ENCODE measurements around the gene RAB40C.

Gene RAB40C

DNA sequence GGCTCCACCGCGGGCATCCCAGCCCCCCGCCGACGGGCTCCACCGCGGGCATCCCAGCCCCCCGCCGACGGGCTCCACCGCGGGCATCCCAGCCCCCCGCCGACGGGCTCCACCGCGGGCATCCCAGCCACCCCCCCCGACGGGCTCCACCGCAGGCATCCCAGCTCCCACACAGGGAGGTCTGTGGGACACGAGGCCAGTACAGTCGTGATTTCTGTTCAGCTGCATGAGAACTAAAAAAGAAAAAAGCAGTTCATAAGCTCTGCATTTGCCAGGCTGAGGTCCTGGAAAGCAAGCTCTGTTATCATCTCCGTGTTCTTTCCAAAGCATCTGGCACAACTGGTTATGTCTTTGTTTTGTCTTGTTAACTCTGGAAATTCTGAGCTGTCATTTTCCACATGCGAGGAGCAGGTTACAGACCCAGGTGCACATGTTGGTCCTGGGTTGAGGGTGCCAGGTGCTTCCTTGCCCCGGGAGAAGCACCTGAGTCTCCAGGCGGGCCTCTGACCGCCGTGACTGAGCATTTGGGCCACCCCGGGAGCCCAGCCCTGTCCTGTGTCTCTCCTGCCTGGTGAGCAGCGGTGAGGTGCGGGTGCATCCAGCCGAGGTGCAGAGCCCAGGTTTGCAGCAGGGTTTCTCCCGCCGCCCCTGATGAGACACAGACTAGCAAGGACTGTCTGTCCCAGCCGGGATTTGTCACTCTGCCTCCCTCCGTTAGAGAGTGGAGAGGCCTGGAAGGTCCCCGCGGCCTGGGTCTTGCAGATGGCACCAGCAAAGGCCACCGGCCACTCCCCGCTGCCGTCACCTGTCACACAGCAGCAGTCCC, 31.0 kb downstream of the RAB40C start:
- no peaks in the 10 kb centered on the region for H3K36me3 ChIP-seq (ENCODE audit: insufficient read depth, low read length)
- H3K79me2 ChIP-seq (ENCODE audit: control insufficient read depth, insufficient read depth, low read length, unreplicated experiment): no peaks in the 10 kb centered on the region
- no peak overlapping the region for H3K4me3 ChIP-seq (ENCODE audit: low read depth, low read length)
- no peak overlapping the region for H3K27ac ChIP-seq (ENCODE audit: low read depth, low read length)
- H2AFZ ChIP-seq (ENCODE audit: low read length, unreplicated experiment): no peak overlapping the region
- H3K27me3 ChIP-seq (ENCODE audit: insufficient read depth, low read length): no peaks in the 10 kb centered on the region
- no peaks in the 10 kb centered on the region for H3K4me1 ChIP-seq (ENCODE audit: control insufficient read depth, insufficient read depth, low read length, unreplicated experiment)

DNA sequence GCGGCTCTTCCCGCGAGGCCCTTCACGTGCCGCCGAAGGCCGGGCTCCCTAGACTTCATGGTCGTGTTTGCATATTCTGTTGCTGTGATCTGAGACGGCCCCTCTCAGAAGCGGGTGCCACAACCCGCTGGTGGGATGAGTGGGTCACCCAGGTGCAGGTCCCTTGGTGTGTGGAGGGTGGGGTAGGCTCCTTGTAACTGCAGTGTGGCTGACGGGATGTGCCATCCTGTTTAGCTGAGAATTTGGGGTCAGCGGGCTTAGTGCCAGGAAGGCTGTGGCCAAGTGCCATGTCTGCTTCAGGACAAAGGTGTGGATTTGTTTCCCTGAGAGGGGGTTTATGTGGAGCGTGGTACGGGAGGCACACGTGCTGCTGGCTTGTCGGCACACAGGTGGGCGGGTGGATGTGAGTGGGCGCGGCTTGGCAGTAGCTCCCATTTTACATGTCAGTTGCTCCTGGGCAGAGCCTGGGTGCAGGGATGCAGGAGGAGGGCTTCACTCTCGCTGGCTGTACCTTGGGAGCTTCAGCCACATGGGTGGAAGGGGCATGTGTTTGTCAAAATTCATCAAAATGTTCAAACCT, 31.8 kb downstream of the RAB40C start:
- Histone ChIP-seq H2AFZ (ENCODE audit: low read length, unreplicated experiment) (no peak overlapping the region), H3K4me1 (ENCODE audit: control insufficient read depth, insufficient read depth, low read length, unreplicated experiment) (peaks cover 7% of the 10 kb centered on the region)

DNA sequence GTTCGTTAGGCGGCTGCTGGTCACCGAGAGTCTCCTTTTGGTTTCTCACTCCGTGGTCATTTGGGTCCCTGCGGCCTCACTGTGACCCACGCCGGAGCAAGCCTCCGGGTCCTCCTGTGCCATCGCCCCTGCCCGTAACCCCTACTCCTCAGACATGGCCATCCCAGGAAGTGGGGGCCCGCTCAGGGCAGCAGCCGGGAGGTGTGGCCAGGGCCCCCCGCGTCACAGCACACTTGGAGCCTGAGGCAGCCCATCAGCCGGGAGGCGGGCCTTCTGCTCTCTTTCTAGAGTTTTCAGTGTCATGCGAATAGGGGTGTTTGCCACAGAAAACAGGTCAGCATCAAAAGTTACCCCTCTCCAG, 33.0 kb downstream of the RAB40C start:
- H3K4me1 ChIP-seq (ENCODE audit: control insufficient read depth, insufficient read depth, low read length, unreplicated experiment): peaks cover 17% of the 10 kb centered on the region

More for the DNA sequence above, 31.8 kb downstream of the RAB40C start:
- Histone ChIP-seq H3K27me3 (ENCODE audit: insufficient read depth, low read length) (no peaks in the 10 kb centered on the region), H3K27ac (ENCODE audit: low read depth, low read length) (no peak overlapping the region), H3K79me2 (ENCODE audit: control insufficient read depth, insufficient read depth, low read length, unreplicated experiment) (no peaks in the 10 kb centered on the region), H3K36me3 (ENCODE audit: insufficient read depth, low read length) (no peaks in the 10 kb centered on the region), H3K4me3 (ENCODE audit: low read depth, low read length) (no peak overlapping the region)

DNA sequence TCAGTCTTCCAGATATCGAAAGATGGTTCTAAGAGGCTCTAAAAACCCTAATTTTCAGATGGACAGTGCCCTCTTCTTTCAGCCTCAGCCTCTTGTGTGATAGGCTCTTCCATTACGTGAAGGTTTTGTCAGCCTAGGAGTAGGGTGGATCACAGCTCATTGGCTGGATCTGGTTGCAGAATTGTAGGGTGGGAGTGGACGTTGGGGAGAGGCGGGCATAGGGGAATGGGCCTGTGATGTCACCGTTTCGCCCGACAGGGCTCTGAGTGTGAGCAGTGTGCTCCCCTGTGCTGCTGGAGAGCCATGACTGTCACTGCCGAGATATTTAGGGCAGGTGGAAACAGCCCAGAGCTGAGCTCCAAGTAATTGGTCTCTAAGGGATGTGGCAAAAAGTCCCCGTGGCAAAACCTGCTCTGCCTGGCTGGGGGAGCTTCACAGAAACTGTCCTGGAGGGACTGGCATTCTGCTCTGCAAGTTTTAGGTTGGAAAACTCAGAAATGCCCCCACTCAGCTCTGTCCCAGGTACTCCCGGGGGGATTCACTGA, 34.7 kb downstream of the RAB40C start:
- H3K27me3 ChIP-seq (ENCODE audit: insufficient read depth, low read length): no peaks in the 10 kb centered on the region
- H3K27ac ChIP-seq (ENCODE audit: low read depth, low read length): no peak overlapping the region
- H3K4me1 ChIP-seq (ENCODE audit: control insufficient read depth, insufficient read depth, low read length, unreplicated experiment): peaks cover 18% of the 10 kb centered on the region
- no peak overlapping the region for H2AFZ ChIP-seq (ENCODE audit: low read length, unreplicated experiment)
- H3K36me3 ChIP-seq (ENCODE audit: insufficient read depth, low read length): no peaks in the 10 kb centered on the region
- H3K79me2 ChIP-seq (ENCODE audit: control insufficient read depth, insufficient read depth, low read length, unreplicated experiment): no peaks in the 10 kb centered on the region
- no peak overlapping the region for H3K4me3 ChIP-seq (ENCODE audit: low read depth, low read length)

More for the DNA sequence above, 33.0 kb downstream of the RAB40C start:
- H2AFZ ChIP-seq (ENCODE audit: low read length, unreplicated experiment): no peak overlapping the region
- no peak overlapping the region for H3K4me3 ChIP-seq (ENCODE audit: low read depth, low read length)
- no peak overlapping the region for H3K27ac ChIP-seq (ENCODE audit: low read depth, low read length)
- H3K79me2 ChIP-seq (ENCODE audit: control insufficient read depth, insufficient read depth, low read length, unreplicated experiment): no peaks in the 10 kb centered on the region
- no peaks in the 10 kb centered on the region for H3K36me3 ChIP-seq (ENCODE audit: insufficient read depth, low read length)
- no peaks in the 10 kb centered on the region for H3K27me3 ChIP-seq (ENCODE audit: insufficient read depth, low read length)

DNA sequence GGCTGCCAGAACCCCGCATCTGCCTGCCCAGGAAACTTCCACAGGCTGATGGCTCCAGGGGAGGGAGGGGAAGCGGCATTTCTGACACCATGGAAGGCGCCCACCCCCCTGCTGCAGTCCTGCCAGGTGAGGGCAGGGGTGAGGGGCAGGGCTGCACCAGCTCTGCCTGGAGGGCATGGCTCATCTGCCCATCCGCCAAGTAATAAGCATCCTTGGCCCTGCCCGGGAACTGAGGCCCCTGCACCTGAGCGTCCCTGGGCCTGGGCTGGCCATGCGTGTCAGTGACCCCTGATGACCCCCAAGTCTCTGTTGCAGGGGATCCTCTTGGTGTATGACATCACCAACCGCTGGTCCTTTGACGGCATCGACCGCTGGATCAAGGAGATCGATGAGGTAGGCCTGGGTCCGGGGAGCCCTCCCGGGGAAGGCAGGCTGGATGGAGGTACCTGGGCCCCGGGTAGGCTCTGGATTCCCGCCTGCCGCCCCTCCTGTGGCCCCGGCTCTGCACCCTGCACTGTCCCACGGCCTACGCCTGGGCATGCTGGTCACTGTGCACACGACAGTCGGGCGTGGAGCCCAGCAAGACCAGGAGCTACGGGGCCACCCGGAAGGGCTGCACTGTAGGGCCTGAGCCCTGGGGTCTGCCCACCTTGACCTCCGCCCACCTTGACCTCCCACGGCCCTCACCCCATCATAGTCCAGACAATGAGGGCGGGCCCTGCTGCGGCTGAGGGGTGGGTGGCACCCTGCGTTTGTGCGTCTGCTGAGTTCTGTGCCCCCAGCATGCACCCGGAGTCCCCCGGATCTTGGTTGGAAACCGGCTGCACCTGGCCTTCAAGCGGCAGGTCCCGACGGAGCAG, 35.5 kb downstream of the RAB40C start:
- peaks cover 24% of the 10 kb centered on the region for H3K4me1 ChIP-seq (ENCODE audit: control insufficient read depth, insufficient read depth, low read length, unreplicated experiment)
- no peaks in the 10 kb centered on the region for H3K79me2 ChIP-seq (ENCODE audit: control insufficient read depth, insufficient read depth, low read length, unreplicated experiment)
- H3K36me3 ChIP-seq (ENCODE audit: insufficient read depth, low read length): no peaks in the 10 kb centered on the region
- H3K27me3 ChIP-seq (ENCODE audit: insufficient read depth, low read length): no peaks in the 10 kb centered on the region
- H2AFZ ChIP-seq (ENCODE audit: low read length, unreplicated experiment): no peak overlapping the region
- H3K4me3 ChIP-seq (ENCODE audit: low read depth, low read length): no peak overlapping the region
- H3K27ac ChIP-seq (ENCODE audit: low read depth, low read length): no peak overlapping the region

DNA sequence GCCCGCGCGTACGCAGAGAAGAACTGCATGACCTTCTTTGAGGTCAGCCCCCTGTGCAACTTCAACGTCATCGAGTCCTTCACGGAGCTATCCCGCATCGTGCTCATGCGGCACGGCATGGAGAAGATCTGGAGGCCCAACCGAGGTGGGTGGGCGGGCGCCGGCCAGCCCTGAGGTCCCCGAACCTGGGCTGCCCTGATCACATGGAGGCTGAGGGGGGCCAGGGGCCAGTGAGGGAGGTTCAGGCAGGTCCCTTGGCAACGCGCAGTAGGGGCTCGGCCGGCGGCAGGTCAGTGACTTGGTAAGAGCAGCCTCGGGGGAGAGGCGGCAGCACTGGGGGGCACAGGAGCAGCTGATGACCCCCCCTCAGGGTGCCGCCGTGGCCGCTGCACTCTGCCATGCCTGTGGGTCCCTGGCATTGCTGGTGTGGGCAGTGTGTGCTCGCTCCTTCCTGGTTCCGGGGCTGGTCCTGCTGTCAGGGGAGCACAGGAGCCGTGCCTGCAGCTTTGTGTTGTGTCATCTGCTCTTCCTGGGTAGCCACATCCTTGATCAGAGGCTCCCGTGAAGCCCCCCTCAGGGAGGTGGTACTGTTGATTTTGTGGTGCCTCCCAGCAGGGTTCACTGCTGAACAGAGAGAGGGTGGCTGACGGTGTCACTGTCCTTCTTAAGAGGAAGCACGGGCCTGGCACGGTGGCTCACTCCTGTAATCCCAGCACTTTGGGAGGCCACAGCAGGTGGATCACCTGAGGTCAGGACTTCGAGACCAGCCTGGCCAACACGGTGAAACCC, 36.3 kb downstream of the RAB40C start:
- Histone ChIP-seq H3K27me3 (ENCODE audit: insufficient read depth, low read length) (no peaks in the 10 kb centered on the region), H2AFZ (ENCODE audit: low read length, unreplicated experiment) (no peak overlapping the region), H3K4me3 (ENCODE audit: low read depth, low read length) (no peak overlapping the region), H3K79me2 (ENCODE audit: control insufficient read depth, insufficient read depth, low read length, unreplicated experiment) (no peaks in the 10 kb centered on the region), H3K4me1 (ENCODE audit: control insufficient read depth, insufficient read depth, low read length, unreplicated experiment) (peaks cover 32% of the 10 kb centered on the region), H3K27ac (ENCODE audit: low read depth, low read length) (peak overlapping the region; percentile 70), H3K36me3 (ENCODE audit: insufficient read depth, low read length) (no peaks in the 10 kb centered on the region)

DNA sequence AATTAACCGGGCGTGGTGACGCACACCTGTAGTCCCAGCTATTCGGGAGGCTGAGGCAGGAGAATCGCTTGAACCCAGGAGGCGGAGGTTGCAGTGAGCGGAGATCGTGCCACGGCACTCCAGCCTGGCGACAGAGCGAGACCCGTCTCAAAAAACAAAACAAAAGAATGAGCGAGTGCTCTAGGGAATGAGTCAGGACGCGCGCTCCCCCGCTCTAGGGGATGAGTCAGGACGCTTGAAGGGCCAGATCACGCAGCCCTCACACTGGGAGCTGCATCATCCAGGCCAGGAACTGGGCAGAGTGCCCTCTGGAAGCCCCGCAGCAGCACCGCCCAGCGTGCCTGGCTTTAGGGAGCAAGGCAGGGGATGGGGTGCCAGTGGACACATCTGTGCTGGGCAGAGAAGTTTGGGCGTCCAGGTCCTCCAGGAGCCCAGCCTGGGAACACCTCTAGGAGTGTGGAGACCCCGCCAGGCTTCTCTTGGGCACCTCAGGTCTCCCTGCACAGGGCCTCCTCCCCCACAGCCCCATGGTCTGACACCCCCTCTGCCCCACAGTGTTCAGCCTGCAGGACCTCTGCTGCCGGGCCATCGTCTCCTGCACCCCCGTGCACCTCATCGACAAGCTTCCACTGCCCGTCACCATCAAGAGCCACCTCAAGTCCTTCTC, 37.1 kb downstream of the RAB40C start:
- peak overlapping the region; percentile 70 for H3K27ac ChIP-seq (ENCODE audit: low read depth, low read length)
- H2AFZ ChIP-seq (ENCODE audit: low read length, unreplicated experiment): no peak overlapping the region
- H3K4me1 ChIP-seq (ENCODE audit: control insufficient read depth, insufficient read depth, low read length, unreplicated experiment): peaks cover 33% of the 10 kb centered on the region
- no peaks in the 10 kb centered on the region for H3K27me3 ChIP-seq (ENCODE audit: insufficient read depth, low read length)
- no peak overlapping the region; the same call in 1 of the 2 replicates for H3K4me3 ChIP-seq (ENCODE audit: low read depth, low read length)
- H3K79me2 ChIP-seq (ENCODE audit: control insufficient read depth, insufficient read depth, low read length, unreplicated experiment): no peaks in the 10 kb centered on the region
- no peaks in the 10 kb centered on the region for H3K36me3 ChIP-seq (ENCODE audit: insufficient read depth, low read length)

DNA sequence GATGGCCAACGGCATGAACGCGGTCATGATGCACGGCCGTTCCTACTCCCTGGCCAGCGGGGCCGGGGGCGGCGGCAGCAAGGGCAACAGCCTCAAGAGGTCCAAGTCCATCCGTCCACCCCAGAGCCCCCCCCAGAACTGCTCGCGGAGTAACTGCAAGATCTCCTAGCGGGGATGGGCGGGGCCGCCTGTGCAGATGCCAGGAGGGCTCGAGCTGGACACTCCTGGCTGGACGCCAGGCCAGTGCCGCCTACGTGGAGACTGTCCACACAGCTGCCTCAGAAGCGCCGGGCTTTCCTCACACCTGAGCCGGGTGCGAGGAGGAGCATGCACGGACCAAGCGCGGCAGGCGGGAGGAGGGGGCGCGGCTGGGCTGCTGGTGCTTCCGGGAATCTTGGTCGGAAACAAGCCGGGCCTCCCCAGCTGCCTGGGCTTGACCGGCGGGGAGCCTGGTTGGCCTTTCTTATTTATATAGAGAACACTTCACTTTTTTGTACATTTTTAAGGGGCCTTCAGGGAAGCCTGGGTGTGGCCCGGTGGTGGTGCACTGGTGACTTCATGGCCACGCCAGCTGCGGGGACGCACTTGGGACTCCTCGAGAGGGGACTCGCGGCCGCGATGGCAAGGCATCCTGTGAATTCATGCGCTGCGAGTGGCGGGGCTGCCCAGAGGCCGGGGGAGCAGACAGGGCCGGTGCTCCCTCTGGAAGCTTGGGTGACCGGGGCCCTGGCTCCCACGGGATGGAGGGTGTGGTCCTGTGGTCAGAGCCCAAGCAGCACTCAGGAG, 37.8 kb downstream of the RAB40C start:
- H2AFZ ChIP-seq (ENCODE audit: low read length, unreplicated experiment): no peak overlapping the region
- no peaks in the 10 kb centered on the region for H3K36me3 ChIP-seq (ENCODE audit: insufficient read depth, low read length)
- H3K4me1 ChIP-seq (ENCODE audit: control insufficient read depth, insufficient read depth, low read length, unreplicated experiment): peaks cover 33% of the 10 kb centered on the region
- no peaks in the 10 kb centered on the region for H3K79me2 ChIP-seq (ENCODE audit: control insufficient read depth, insufficient read depth, low read length, unreplicated experiment)
- H3K27ac ChIP-seq (ENCODE audit: low read depth, low read length): peak overlapping the region; percentile 20; the same call in 1 of the 2 replicates
- H3K4me3 ChIP-seq (ENCODE audit: low read depth, low read length): no peak overlapping the region; the same call in 1 of the 2 replicates
- H3K27me3 ChIP-seq (ENCODE audit: insufficient read depth, low read length): no peaks in the 10 kb centered on the region

DNA sequence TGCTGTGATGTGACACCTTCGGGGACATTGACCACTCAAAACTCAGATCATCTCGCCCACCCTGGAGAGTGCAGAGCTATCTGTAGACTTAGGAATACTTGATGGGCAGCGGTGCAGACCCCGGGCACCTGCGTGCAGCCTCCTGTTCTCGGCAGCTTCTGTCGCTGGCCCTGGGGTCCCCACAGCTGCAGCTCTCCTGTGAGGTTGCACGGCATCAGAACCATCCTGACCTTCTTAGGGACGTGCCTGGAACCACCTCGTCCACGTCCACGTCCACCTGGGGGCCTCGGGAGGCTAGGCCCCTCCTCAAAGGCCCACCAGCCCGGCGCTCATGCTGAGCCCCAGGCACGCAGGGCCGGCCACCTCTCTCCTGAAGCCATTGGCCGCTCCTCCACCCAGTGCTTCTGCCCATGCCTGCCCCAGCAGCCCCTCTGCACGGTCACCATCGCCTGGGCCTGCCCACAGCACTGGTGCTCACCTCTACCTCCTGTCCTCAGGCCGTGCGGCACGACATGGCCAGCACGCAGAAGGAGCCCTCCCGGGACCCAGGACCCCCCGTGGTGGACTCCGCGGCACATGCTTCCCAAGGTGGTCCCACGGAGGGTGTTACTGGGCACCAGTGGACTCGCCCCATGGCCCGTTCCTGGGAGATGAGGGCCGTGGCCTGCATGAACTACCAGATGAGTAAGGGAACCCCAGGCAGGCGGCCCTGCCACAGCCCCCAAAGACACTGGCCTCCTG, 38.6 kb downstream of the RAB40C start:
- H3K27ac ChIP-seq (ENCODE audit: low read depth, low read length): no peak overlapping the region
- peaks cover 33% of the 10 kb centered on the region for H3K4me1 ChIP-seq (ENCODE audit: control insufficient read depth, insufficient read depth, low read length, unreplicated experiment)
- peaks cover 3% of the 10 kb centered on the region; the same call in 1 of the 2 replicates for H3K36me3 ChIP-seq (ENCODE audit: insufficient read depth, low read length)
- H3K27me3 ChIP-seq (ENCODE audit: insufficient read depth, low read length): no peaks in the 10 kb centered on the region
- H3K4me3 ChIP-seq (ENCODE audit: low read depth, low read length): no peak overlapping the region
- H2AFZ ChIP-seq (ENCODE audit: low read length, unreplicated experiment): no peak overlapping the region
- no peaks in the 10 kb centered on the region for H3K79me2 ChIP-seq (ENCODE audit: control insufficient read depth, insufficient read depth, low read length, unreplicated experiment)

Measured in ACC112 (cell line).